Spleen (tissue), 11 donors: Measurements from ENCODE around the gene HFE. TPM values are rescaled to one million over a fixed set of nuclear protein-coding genes. Genes with fewer than 3 reads are reported as not detected.
"Not testable (repeated sequence)": the region's sequence is repeated elsewhere in the genome, so short reads cannot be mapped to it uniquely, and the experiment has no call there.

Source experiments
- DNase-seq: peaks from one replicate; pipeline ENCODE4 v3.0.0-alpha.2; 2020
- H3K27ac ChIP-seq, 8 donors: fragments of 200-600 bp; sonication (generic) in 7 of 8; 1 replicate in 4 of 8; 2 replicates in 4 of 8; pipeline versions ENCODE4 v1.5.0 to v1.8.0; 2016 to 2021; ENCODE audit warnings: inconsistent platforms in 4 of 8, mild to moderate bottlenecking in 4 of 8, moderate library complexity in 1 of 8
- H3K27me3 ChIP-seq, 7 donors: fragments of 200-600 bp; sonication (generic) in 6 of 7; replicated peaks in 1 of 7; 1 replicate in 4 of 7; 2 replicates in 3 of 7; pipeline versions ENCODE4 v1.5.0 to v1.8.0; 2016 to 2021; ENCODE audit warnings: inconsistent platforms in 3 of 7, mild to moderate bottlenecking in 1 of 7
- H3K36me3 ChIP-seq, 6 donors: fragments of 200-600 bp; sonication (generic) in 5 of 6; 1 replicate in 4 of 6; 2 replicates in 2 of 6; pipeline versions ENCODE4 v1.5.0 to v1.8.0; 2016 to 2021; ENCODE audit warnings: inconsistent platforms in 2 of 6
- H3K4me1 ChIP-seq, 6 donors: fragments of 200-600 bp; sonication (generic) in 5 of 6; 1 replicate in 3 of 6; 2 replicates in 3 of 6; pipeline versions ENCODE4 v1.5.0 to v1.8.0; 2016 to 2021; ENCODE audit warnings: inconsistent platforms in 3 of 6
- H3K4me3 ChIP-seq, 8 donors: fragments of 200-600 bp; sonication (generic) in 7 of 8; 1 replicate in 4 of 8; 2 replicates in 4 of 8; pipeline versions ENCODE4 v1.5.0 to v1.8.0; 2016 to 2021; ENCODE audit warnings: inconsistent platforms in 4 of 8, mild to moderate bottlenecking in 4 of 8, moderate library complexity in 2 of 8
- H3K9me3 ChIP-seq, 8 donors: fragments of 200-600 bp; sonication (generic) in 7 of 8; 1 replicate in 4 of 8; 2 replicates in 4 of 8; pipeline versions ENCODE4 v1.5.0 to v1.8.0; 2016 to 2021; ENCODE audit warnings: inconsistent platforms in 4 of 8
- CTCF ChIP-seq, 11 experiments: fragments of 200-600 bp in 7 of 11; fragments of 450-650 bp in 4 of 11; sonication (generic) in 4 of 11; IDR thresholded peaks in 8 of 11; conservative IDR thresholded peaks in 3 of 11; 1 replicate in 7 of 11; 2 replicates in 4 of 11; pipeline versions ENCODE4 v1.4.0 to v1.8.0; 2016 to 2021; ENCODE audit warnings: antibody characterized with exemption in 11 of 11, inconsistent platforms in 4 of 11, mild to moderate bottlenecking in 1 of 11
- POLR2A ChIP-seq, 3 donors: fragments of 450-650 bp; IDR thresholded peaks; one replicate each; pipeline ENCODE4 v1.5.1; 2017; ENCODE audit warnings: antibody characterized with exemption in 3 of 3, mild to moderate bottlenecking in 1 of 3
- POLR2AphosphoS5 ChIP-seq, 3 donors: sonication (generic); formaldehyde crosslinking; IDR thresholded peaks; one replicate each; pipeline ENCODE4 v1.5.1; 2017; ENCODE audit warnings: antibody characterized with exemption in 3 of 3
- WGBS, 5 donors: extraction: QIAGEN DNeasy Blood & Tissue Kit in 3 of 5; methylation state at CpG; one replicate each; pipeline versions ENCODE4 v1.1.5 to v1.1.7; 2013 to 2018; 5-methylcytosine and 5-hydroxymethylcytosine counted together
- intact Hi-C: fragments of 100-400 bp; cut with DNase I; formaldehyde crosslinking; loops from one replicate; pipeline ENCODE4 v1.15.0; 2023; ENCODE audit warnings: low total_unique reads
- polyA plus RNA-seq, 3 donors: library from polyadenylated mRNA; stranded (reverse); fragments of 200-250 nt; gene quantifications; one replicate each; pipeline ENCODE4 v1.2.1, GENCODE V29; 2013
- total RNA-seq, 7 donors: library from RNA; depleted of rRNA in 3 of 7; stranded (reverse); fragments of >200 nt in 3 of 7; fragmentation: NEBNext Ultra II Directional in 4 of 7; extraction: Animal tissue kit (Norgen Biotek cat#: 25700) in 4 of 7; gene quantifications; one replicate each; pipeline versions ENCODE4 v1.1.0 to v1.2.1, GENCODE V29; 2016 to 2021
- donor health status: healthy with polysubstance abuse.
- donor health status: DM: no; HTN: no; CAD: no; lungs with moderate emphysema.
- donor health status: DM: no; HTN: no; CAD: no.
- donor health status: Bipolar disorder and iron deficiency.
- donor health status: healthy.
- donor health status: DM: no; HTN: no; CAD: no.
- donor health status: DM: yes; HTN: yes; CAD: no.

HFE gene
- total and polyA plus RNA-seq, 10 donors, result 2.4 to 30.3 (median 14.1) TPM

- TF ChIP-seq CTCF (IDR thresholded peaks at IDR 0.05 in 8 of 11, conservative IDR thresholded peaks at IDR 0.05 in 3 of 11) (no peak), POLR2AphosphoS5 (IDR thresholded peaks at IDR 0.05) (no peak), POLR2A (IDR thresholded peaks at IDR 0.05) (no peak)
- Histone ChIP-seq H3K4me1 (peaks cover 0 to 9% (median 0%) of the 10 kb centered on the region in 6 donors), H3K9me3 (peaks cover 0 to 3% (median 0%) of the 10 kb centered on the region in 8 donors), H3K4me3 (no peak overlapping the region), H3K27me3 (no peaks in the 10 kb centered on the region), H3K27ac (no peak overlapping the region), H3K36me3 (no peaks in the 10 kb centered on the region)
- DNase-seq, result no peak
- intact Hi-C loops, result no loop called here
- WGBS, 5 donors, result 76 to 88% (median 86%) methylated on average over 19 to 20 of the region's 20 CpGs
Observed at GRCh38 chr6:26075063-26075717, 12.0 kb upstream of the HFE start.

GRCh38 chr6:26078066-26078465 lies 9.2 kb upstream of the HFE start:
- H3K27ac ChIP-seq, H3K4me3 ChIP-seq, DNase-seq, intact Hi-C loops, H3K4me1 ChIP-seq, H3K27me3 ChIP-seq, H3K36me3 ChIP-seq: not testable (repeated sequence)
- H3K9me3 ChIP-seq, result peaks cover 0 to 25% (median 17%) of the 10 kb centered on the region in 8 donors
- WGBS, 5 donors, result 62 to 75% (median 67%) methylated on average over 3 of the region's 3 CpGs

- DNase-seq, H3K4me1 ChIP-seq, intact Hi-C loops, H3K27me3 ChIP-seq, H3K36me3 ChIP-seq, H3K4me3 ChIP-seq: not testable (repeated sequence)
- H3K27ac ChIP-seq, result peak overlapping the region in 1 of 8 donors; percentile 20
- 89 to 98% (median 95%) methylated on average over 3 of the region's 3 CpGs for WGBS, 5 donors
- H3K9me3 ChIP-seq, result peaks cover 0 to 25% (median 17%) of the 10 kb centered on the region in 8 donors
Observed at GRCh38 chr6:26081096-26081495, 6.1 kb upstream of the HFE start.

- TF ChIP-seq POLR2A (IDR thresholded peaks at IDR 0.05) (no peak), CTCF (IDR thresholded peaks at IDR 0.05 in 8 of 11, conservative IDR thresholded peaks at IDR 0.05 in 3 of 11) (no peak), POLR2AphosphoS5 (IDR thresholded peaks at IDR 0.05) (no peak)
- H3K9me3 ChIP-seq, result peaks cover 0 to 14% (median 9%) of the 10 kb centered on the region in 8 donors
- no peak overlapping the region for H3K4me3 ChIP-seq
- intact Hi-C loops, result no loop called here
- WGBS, 5 donors, result 84 to 90% (median 87%) methylated on average over 3 of the region's 3 CpGs
- peaks cover 16 to 39% (median 28%) of the 10 kb centered on the region in 6 donors for H3K4me1 ChIP-seq
- DNase-seq, result no peak
- H3K27me3 ChIP-seq, result no peaks in the 10 kb centered on the region
- no peaks in the 10 kb centered on the region for H3K36me3 ChIP-seq
- H3K27ac ChIP-seq, result peak overlapping the region in 3 of 8 donors; percentile 90 to 92 (median 91)
Observed at GRCh38 chr6:26086211-26086610, 1.0 kb upstream of the HFE start.

- 57 to 91% (median 70%) methylated on average over 5 of the region's 5 CpGs for WGBS, 5 donors
- no peaks in the 10 kb centered on the region for H3K27me3 ChIP-seq
- no peaks in the 10 kb centered on the region for H3K9me3 ChIP-seq
- peaks cover 16 to 52% (median 31%) of the 10 kb centered on the region in 6 donors for H3K4me1 ChIP-seq
- peak overlapping the region in 5 of 8 donors; percentile 37 to 73 (median 55) for H3K4me3 ChIP-seq
- DNase-seq, result no peak
- TF ChIP-seq POLR2AphosphoS5 (IDR thresholded peaks at IDR 0.05) (no peak), CTCF (IDR thresholded peaks at IDR 0.05 in 8 of 11, conservative IDR thresholded peaks at IDR 0.05 in 3 of 11) (no peak), POLR2A (IDR thresholded peaks at IDR 0.05) (no peak)
- intact Hi-C loops, result no loop called here
- peak overlapping the region; percentile 84 to 96 (median 92) for H3K27ac ChIP-seq
- peaks cover 0 to 3% (median 0%) of the 10 kb centered on the region in 6 donors for H3K36me3 ChIP-seq
Observed at GRCh38 chr6:26088344-26088743, 1.1 kb downstream of the HFE start.
